GM21360 (cell line): ENCODE measurements around the gene PRR20A.
"Not testable (repeated sequence)": the region's sequence is repeated elsewhere in the genome, so short reads cannot be mapped to it uniquely, and the experiment has no call there.

Source experiments
- ATAC-seq: cut with Tn5 transposase; IDR thresholded peaks from one replicate; pipeline ENCODE4 v1.9.1; 2021; ENCODE audit warnings: mild to moderate bottlenecking, moderate library complexity; ENCODE audit not compliant: unreplicated experiment

PRR20A gene

GRCh38 chr13:57140235-57140968 is at the start of gene PRR20A:
TSS of gene PRR20A (plus strand) at chr13:57140918. CDS start at chr13:57141305, 387 bp downstream.
- ATAC-seq: not testable (repeated sequence)

GRCh38 chr13:57114945-57115344 is 25.8 kb upstream of the PRR20A start:
- ATAC-seq: no peak

- no peak for ATAC-seq
Measured at GRCh38 chr13:57123681-57124080, 17.0 kb upstream of the PRR20A start.

GRCh38 chr13:57128909-57129308 is 11.8 kb upstream of the PRR20A start:
- ATAC-seq: no peak

- no peak for ATAC-seq
Measured at GRCh38 chr13:57136093-57136492, 4.6 kb upstream of the PRR20A start.

GRCh38 chr13:57137585-57137984 is 3.1 kb upstream of the PRR20A start:
- no peak for ATAC-seq

- no peak for ATAC-seq
Measured at GRCh38 chr13:57138988-57139387, 1.7 kb upstream of the PRR20A start.

GRCh38 chr13:57139781-57140180 is 937 bp upstream of the PRR20A start:
- not testable (repeated sequence) for ATAC-seq

- ATAC-seq: not testable (repeated sequence)
Measured at GRCh38 chr13:57147188-57147587, 6.5 kb downstream of the PRR20A start, which contains the start of gene PRR20B. TSS of gene PRR20B (plus strand) at chr13:57147488. CDS start at chr13:57147875, 387 bp downstream.

GRCh38 chr13:57148106-57148505 is 7.4 kb downstream of the PRR20A start:
- not testable (repeated sequence) for ATAC-seq

- ATAC-seq: not testable (repeated sequence)
Measured at GRCh38 chr13:57153761-57154160, 13.0 kb downstream of the PRR20A start, which contains the start of gene PRR20C. TSS of gene PRR20C (plus strand) at chr13:57154061. CDS start at chr13:57154448, 387 bp downstream.

GRCh38 chr13:57160332-57160731 is 19.6 kb downstream of the PRR20A start, which contains the start of gene PRR20D:
TSS of gene PRR20D (plus strand) at chr13:57160632. CDS start at chr13:57161019, 387 bp downstream.
- not testable (repeated sequence) for ATAC-seq

GRCh38 chr13:57166897-57167296 is 26.2 kb downstream of the PRR20A start, which contains the start of gene PRR20E:
TSS of gene PRR20E (plus strand) at chr13:57167197. CDS start at chr13:57167584, 387 bp downstream.
- ATAC-seq: not testable (repeated sequence)

- no peak for ATAC-seq
Measured at GRCh38 chr13:57191667-57192066, 50.9 kb downstream of the PRR20A start.
